Activated naive CD4-positive, alpha-beta T cell treated with anti-CD3 and anti-CD28 coated beads, Interleukin-2, amount 50 U/mL, for 24 hours (primary cell): ENCODE results near the gene CAPN8.
A peak's percentile ranks its signal among the peaks of the same experiment; 100 is the strongest.
"Not testable (repeated sequence)": the region's sequence is repeated elsewhere in the genome, so short reads cannot be mapped to it uniquely, and the experiment has no call there.

Experiments
- H3K27ac Mint-ChIP-seq: one replicate; pipeline ENCODE4 v1.8.0; 2021; ENCODE audit warnings: mild to moderate bottlenecking, mixed read lengths
- H3K27me3 Mint-ChIP-seq: one replicate; pipeline ENCODE4 v1.8.0; 2021; ENCODE audit warnings: mixed read lengths
- H3K36me3 Mint-ChIP-seq: one replicate; pipeline ENCODE4 v1.8.0; 2021; ENCODE audit warnings: mixed read lengths
- H3K4me1 Mint-ChIP-seq: one replicate; pipeline ENCODE4 v1.8.0; 2021; ENCODE audit warnings: mixed read lengths
- H3K4me3 Mint-ChIP-seq: one replicate; pipeline ENCODE4 v1.8.0; 2021; ENCODE audit warnings: mild to moderate bottlenecking, mixed read lengths
- H3K9me3 Mint-ChIP-seq: one replicate; pipeline ENCODE4 v1.8.0; 2021; ENCODE audit warnings: mixed read lengths

CAPN8 gene

GRCh38 chr1:223539750-223540149 lies 125.8 kb downstream of the CAPN8 start:
- H3K4me1 Mint-ChIP-seq: no peaks in the 10 kb centered on the region
- H3K4me3 Mint-ChIP-seq: no peak overlapping the region
- H3K36me3 Mint-ChIP-seq: no peaks in the 10 kb centered on the region
- no peaks in the 10 kb centered on the region for H3K27me3 Mint-ChIP-seq
- H3K27ac Mint-ChIP-seq: no peak overlapping the region
- no peaks in the 10 kb centered on the region for H3K9me3 Mint-ChIP-seq

GRCh38 chr1:223538981-223539380 lies 126.5 kb downstream of the CAPN8 start:
- Mint-ChIP-seq H3K36me3 (no peaks in the 10 kb centered on the region), H3K4me1 (no peaks in the 10 kb centered on the region), H3K9me3 (no peaks in the 10 kb centered on the region), H3K27ac (no peak overlapping the region), H3K27me3 (no peaks in the 10 kb centered on the region), H3K4me3 (no peak overlapping the region)

DNA sequence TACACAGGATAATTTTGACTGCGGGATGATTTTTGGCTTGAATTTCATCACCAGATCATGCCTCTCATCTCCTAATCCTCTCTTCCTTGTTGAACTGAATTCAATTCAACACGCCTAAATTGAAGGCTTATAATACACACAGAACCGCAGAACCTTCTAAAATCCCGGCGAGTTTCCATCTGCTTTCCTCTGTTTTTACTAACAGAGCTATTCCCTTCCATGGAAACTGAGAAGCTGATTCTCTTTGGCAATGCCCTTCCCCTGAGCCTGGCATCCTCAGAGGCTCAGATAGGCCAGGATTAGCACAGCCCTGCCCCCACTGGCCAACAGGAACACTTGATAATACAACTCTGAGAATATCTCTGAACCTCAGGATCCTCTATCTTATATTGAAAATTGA lies 130.2 kb downstream of the CAPN8 start:
- Mint-ChIP-seq H3K36me3 (no peaks in the 10 kb centered on the region), H3K4me3 (no peak overlapping the region), H3K27me3 (no peaks in the 10 kb centered on the region), H3K4me1 (no peaks in the 10 kb centered on the region), H3K9me3 (no peaks in the 10 kb centered on the region), H3K27ac (no peak overlapping the region)

GRCh38 chr1:223534677-223535076 lies 130.8 kb downstream of the CAPN8 start:
- no peak overlapping the region for H3K4me3 Mint-ChIP-seq
- H3K4me1 Mint-ChIP-seq: no peaks in the 10 kb centered on the region
- no peaks in the 10 kb centered on the region for H3K36me3 Mint-ChIP-seq
- H3K9me3 Mint-ChIP-seq: no peaks in the 10 kb centered on the region
- H3K27ac Mint-ChIP-seq: no peak overlapping the region
- H3K27me3 Mint-ChIP-seq: no peaks in the 10 kb centered on the region

GRCh38 chr1:223533708-223534107 lies 131.8 kb downstream of the CAPN8 start:
- H3K9me3 Mint-ChIP-seq: no peaks in the 10 kb centered on the region
- H3K27ac Mint-ChIP-seq: no peak overlapping the region
- H3K4me1 Mint-ChIP-seq: no peaks in the 10 kb centered on the region
- H3K27me3 Mint-ChIP-seq: no peaks in the 10 kb centered on the region
- no peaks in the 10 kb centered on the region for H3K36me3 Mint-ChIP-seq
- no peak overlapping the region for H3K4me3 Mint-ChIP-seq

DNA sequence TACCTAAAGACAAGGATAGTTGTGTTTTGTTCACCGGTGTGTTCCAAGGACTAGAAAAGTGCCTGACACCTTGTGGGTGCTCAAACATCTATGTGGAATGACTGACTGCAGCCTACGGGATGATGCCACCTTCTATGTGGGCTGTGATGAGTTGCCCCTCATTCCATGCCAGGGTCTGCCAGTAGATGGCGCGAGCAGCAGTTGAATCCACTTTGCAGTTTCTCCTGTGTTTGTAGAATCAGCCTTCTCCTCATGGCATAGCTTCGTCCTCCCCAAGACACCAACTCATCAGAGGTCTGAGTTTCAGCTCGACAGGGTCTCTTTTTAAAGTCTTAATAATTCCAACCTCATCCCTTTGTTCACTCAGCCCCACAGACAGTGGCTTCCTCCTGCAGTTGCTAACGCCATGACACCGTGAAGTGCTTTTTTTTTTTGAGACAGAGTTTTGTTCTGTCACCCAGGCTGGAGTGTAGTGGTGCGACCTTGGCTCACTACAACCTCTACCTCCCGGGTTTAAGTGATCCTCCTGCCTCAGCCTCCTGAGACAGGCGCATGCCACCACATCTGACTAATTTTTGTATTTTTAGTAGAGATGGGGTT lies 133.7 kb downstream of the CAPN8 start:
- no peaks in the 10 kb centered on the region for H3K36me3 Mint-ChIP-seq
- H3K27ac Mint-ChIP-seq: no peak overlapping the region
- H3K9me3 Mint-ChIP-seq: peaks cover 7% of the 10 kb centered on the region
- H3K4me1 Mint-ChIP-seq: peaks cover 4% of the 10 kb centered on the region
- H3K27me3 Mint-ChIP-seq: no peaks in the 10 kb centered on the region
- no peak overlapping the region for H3K4me3 Mint-ChIP-seq

DNA sequence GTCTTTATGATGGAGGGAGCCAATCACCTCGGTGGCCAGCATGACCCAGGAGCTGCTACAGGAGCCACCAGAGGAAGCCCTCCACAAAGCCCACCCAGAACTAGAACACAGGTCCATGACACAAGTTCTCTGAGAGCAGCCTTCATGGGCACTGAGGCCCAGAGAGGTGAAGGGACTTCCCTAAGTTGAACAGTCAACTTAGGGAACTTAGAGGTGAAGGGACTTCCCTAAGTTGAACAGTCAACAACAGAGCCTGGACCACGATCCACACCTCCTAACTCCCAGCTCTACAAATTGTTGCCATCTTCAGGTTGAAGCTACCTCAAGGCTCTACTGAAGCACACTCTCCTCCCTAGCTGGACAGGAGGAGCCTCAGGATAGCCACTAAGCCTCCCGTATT lies 139.5 kb downstream of the CAPN8 start:
- Mint-ChIP-seq H3K27me3 (no peaks in the 10 kb centered on the region), H3K9me3 (peaks cover 7% of the 10 kb centered on the region), H3K4me1 (peaks cover 6% of the 10 kb centered on the region), H3K27ac (no peak overlapping the region), H3K4me3 (no peak overlapping the region), H3K36me3 (no peaks in the 10 kb centered on the region)

- H3K36me3 Mint-ChIP-seq: no peaks in the 10 kb centered on the region
- H3K9me3 Mint-ChIP-seq: peaks cover 7% of the 10 kb centered on the region
- no peak overlapping the region for H3K4me3 Mint-ChIP-seq
- no peaks in the 10 kb centered on the region for H3K27me3 Mint-ChIP-seq
- peaks cover 6% of the 10 kb centered on the region for H3K4me1 Mint-ChIP-seq
- no peak overlapping the region for H3K27ac Mint-ChIP-seq
These were observed 140.0 kb downstream of the CAPN8 start for GRCh38 chr1:223525546-223525945.

GRCh38 chr1:223524930-223525451 lies 140.5 kb downstream of the CAPN8 start:
- peaks cover 7% of the 10 kb centered on the region for H3K9me3 Mint-ChIP-seq
- H3K27me3 Mint-ChIP-seq: no peaks in the 10 kb centered on the region
- no peaks in the 10 kb centered on the region for H3K36me3 Mint-ChIP-seq
- no peak overlapping the region for H3K27ac Mint-ChIP-seq
- no peak overlapping the region for H3K4me3 Mint-ChIP-seq
- H3K4me1 Mint-ChIP-seq: peaks cover 6% of the 10 kb centered on the region

DNA sequence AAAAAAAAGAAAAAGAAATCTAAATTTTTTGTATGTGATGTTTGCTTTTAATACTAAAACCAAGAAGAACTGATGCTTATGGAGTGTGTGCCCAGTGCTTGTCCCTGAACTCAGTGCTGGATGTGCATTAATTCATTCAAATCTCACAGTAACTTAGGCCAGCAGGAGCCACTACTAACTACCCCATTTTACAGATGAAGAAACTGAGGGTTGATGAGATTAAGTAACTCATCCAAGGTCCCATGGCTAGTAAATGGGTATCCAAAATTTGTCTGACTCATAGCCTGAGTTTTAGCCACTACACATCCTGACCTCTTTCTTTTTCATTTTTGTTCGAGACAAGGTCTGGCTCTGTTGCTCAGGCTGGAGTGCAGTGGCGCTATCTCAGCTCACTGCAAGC lies 144.4 kb downstream of the CAPN8 start:
- H3K9me3 Mint-ChIP-seq: no peaks in the 10 kb centered on the region
- peaks cover 14% of the 10 kb centered on the region for H3K4me1 Mint-ChIP-seq
- H3K27me3 Mint-ChIP-seq: no peaks in the 10 kb centered on the region
- H3K36me3 Mint-ChIP-seq: no peaks in the 10 kb centered on the region
- no peak overlapping the region for H3K27ac Mint-ChIP-seq
- H3K4me3 Mint-ChIP-seq: no peak overlapping the region

GRCh38 chr1:223520200-223520599 lies 145.3 kb downstream of the CAPN8 start:
- Mint-ChIP-seq H3K27me3 (no peaks in the 10 kb centered on the region), H3K27ac (no peak overlapping the region), H3K36me3 (no peaks in the 10 kb centered on the region), H3K9me3 (no peaks in the 10 kb centered on the region), H3K4me1 (peaks cover 23% of the 10 kb centered on the region), H3K4me3 (no peak overlapping the region)

DNA sequence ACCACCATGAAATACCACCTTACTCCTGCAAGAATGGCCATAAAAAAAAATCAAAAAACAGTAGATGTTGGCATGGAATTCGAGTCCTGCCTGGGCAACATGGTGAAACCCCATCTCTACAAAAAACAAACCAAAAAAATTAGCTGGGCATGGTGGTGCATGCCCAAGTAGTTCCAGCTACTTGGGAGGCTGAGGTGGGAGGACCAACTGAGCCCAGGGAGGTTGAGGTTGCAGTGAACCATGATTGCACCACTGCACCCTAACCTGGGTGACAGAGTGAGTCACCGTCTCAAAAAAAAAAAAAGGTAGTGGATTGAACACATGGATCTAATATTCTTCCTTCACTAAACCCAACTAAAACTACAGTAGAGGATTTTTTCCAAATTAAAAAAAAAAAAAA lies 146.4 kb downstream of the CAPN8 start:
- no peak overlapping the region for H3K4me3 Mint-ChIP-seq
- H3K27me3 Mint-ChIP-seq: no peaks in the 10 kb centered on the region
- H3K27ac Mint-ChIP-seq: no peak overlapping the region
- H3K36me3 Mint-ChIP-seq: no peaks in the 10 kb centered on the region
- no peaks in the 10 kb centered on the region for H3K9me3 Mint-ChIP-seq
- peaks cover 34% of the 10 kb centered on the region for H3K4me1 Mint-ChIP-seq

GRCh38 chr1:223518553-223518952 lies 146.9 kb downstream of the CAPN8 start:
- H3K36me3 Mint-ChIP-seq: not testable (repeated sequence)

DNA sequence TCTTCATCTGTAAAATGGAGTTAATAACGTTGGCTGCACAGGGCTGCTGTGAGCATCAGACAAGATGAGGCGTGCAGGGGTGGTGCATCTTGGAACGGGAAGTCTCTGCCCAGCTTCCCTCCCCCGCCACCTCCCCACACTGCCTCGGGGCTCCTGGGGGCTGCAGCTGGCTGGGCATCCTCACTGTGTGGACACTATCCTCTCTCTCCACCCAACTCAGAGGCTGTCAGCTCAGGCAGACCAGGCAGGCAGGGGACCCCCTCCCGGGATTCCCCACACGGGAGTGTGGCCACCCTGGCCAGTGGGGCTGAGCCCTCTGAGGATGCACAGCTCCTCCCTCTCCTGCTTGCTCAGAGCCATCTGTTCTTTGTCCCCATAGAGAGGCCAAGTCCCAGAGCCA lies 149.6 kb downstream of the CAPN8 start:
- H3K4me1 Mint-ChIP-seq: peaks cover 48% of the 10 kb centered on the region
- H3K36me3 Mint-ChIP-seq: no peaks in the 10 kb centered on the region
- peak overlapping the region; percentile 42 for H3K4me3 Mint-ChIP-seq
- H3K9me3 Mint-ChIP-seq: no peaks in the 10 kb centered on the region
- no peaks in the 10 kb centered on the region for H3K27me3 Mint-ChIP-seq
- H3K27ac Mint-ChIP-seq: peak overlapping the region; percentile 87

More at GRCh38 chr1:223518553-223518952, 146.9 kb downstream of the CAPN8 start:
- not testable (repeated sequence) for H3K4me3 Mint-ChIP-seq, H3K27me3 Mint-ChIP-seq, H3K9me3 Mint-ChIP-seq, H3K27ac Mint-ChIP-seq
- peaks cover 40% of the 10 kb centered on the region for H3K4me1 Mint-ChIP-seq

- peak overlapping the region; percentile 44 for H3K4me3 Mint-ChIP-seq
- H3K9me3 Mint-ChIP-seq: no peaks in the 10 kb centered on the region
- peak overlapping the region; percentile 83 for H3K27ac Mint-ChIP-seq
- H3K27me3 Mint-ChIP-seq: no peaks in the 10 kb centered on the region
- peaks cover 48% of the 10 kb centered on the region for H3K4me1 Mint-ChIP-seq
- no peaks in the 10 kb centered on the region for H3K36me3 Mint-ChIP-seq
These were observed 150.1 kb downstream of the CAPN8 start for GRCh38 chr1:223515421-223515820.

DNA sequence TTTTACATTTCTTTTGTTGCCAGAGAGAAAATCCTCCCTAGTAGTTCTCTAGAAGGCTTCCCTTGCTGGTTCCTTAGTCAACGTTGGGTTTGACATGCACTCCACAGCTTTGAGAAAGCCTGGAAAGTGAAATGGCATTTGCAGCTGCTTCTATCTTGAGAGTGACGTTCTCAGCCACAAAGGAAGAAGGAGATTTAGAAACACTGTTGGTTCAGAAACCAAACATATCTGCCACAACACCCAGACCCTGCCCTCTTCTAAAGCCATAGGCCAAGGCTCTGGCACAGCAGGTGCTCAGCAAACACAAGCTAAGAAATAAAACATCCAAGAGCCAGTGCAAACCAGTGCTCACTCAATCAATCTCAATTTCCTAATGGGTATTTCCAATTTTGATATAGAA lies 150.9 kb downstream of the CAPN8 start:
- Mint-ChIP-seq H3K9me3 (no peaks in the 10 kb centered on the region), H3K4me3 (peak overlapping the region; percentile 36), H3K27me3 (no peaks in the 10 kb centered on the region), H3K4me1 (peaks cover 54% of the 10 kb centered on the region), H3K27ac (no peak overlapping the region), H3K36me3 (no peaks in the 10 kb centered on the region)

DNA sequence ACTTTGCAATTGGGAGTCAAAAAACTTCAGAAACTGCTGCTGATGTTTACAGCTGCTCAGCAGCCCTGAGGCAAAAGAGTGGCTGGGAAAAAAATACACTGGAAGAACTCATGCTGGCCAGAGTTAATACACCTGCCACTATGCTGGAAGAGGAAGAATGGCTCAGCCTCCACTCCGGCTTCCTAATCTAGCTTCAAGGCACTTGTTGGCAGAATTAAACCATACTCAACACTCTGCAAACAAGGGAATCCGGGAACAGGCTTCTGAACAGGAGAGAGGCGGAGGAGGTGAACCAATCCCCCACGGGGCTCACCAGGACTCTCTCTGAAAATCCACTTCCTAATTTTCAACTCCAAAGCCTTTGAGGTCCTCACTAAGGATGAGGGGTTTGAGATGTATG lies 152.2 kb downstream of the CAPN8 start:
- no peak overlapping the region for H3K4me3 Mint-ChIP-seq
- no peaks in the 10 kb centered on the region for H3K27me3 Mint-ChIP-seq
- H3K36me3 Mint-ChIP-seq: no peaks in the 10 kb centered on the region
- peaks cover 58% of the 10 kb centered on the region for H3K4me1 Mint-ChIP-seq
- no peaks in the 10 kb centered on the region for H3K9me3 Mint-ChIP-seq
- no peak overlapping the region for H3K27ac Mint-ChIP-seq
